HG03469 (cell line): ENCODE data around the gene ZCWPW1.
"Not testable (repeated sequence)": the region's sequence is repeated elsewhere in the genome, so short reads cannot be mapped to it uniquely, and the experiment has no call there.

ENCODE experiments used
- ATAC-seq: cut with Tn5 transposase; IDR thresholded peaks from one replicate; pipeline ENCODE4 v1.9.1; 2021; ENCODE audit warnings: mild to moderate bottlenecking, moderate library complexity, moderate number of reproducible peaks; ENCODE audit not compliant: unreplicated experiment

The ZCWPW1 gene

GRCh38 chr7:100407285-100408180 lies 21.0 kb downstream of the ZCWPW1 start:
- ATAC-seq, result no peak

DNA sequence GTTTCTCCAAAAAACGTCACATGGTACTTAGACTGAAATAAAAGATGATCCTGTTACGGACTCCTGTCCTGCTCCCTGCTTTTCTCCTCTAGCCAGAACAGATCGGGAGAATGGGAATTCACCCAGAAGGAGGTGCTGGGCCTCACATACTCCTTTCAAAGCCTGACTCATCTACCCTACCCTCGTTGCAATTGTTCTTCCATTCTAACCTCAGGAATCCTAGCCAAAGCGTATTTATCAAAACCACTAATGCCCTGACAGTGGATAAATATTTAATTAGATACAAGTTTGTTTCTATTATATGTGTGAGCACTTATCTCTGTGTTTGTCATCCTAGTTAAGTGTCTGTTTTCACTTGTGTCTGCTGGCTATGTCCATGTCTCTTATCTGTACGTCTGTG lies 21.7 kb downstream of the ZCWPW1 start:
- ATAC-seq, result no peak

- no peak for ATAC-seq
These were observed 26.3 kb downstream of the ZCWPW1 start for GRCh38 chr7:100402241-100402640.

- ATAC-seq, result no peak
These were observed 26.7 kb downstream of the ZCWPW1 start for GRCh38 chr7:100401811-100402210.

DNA sequence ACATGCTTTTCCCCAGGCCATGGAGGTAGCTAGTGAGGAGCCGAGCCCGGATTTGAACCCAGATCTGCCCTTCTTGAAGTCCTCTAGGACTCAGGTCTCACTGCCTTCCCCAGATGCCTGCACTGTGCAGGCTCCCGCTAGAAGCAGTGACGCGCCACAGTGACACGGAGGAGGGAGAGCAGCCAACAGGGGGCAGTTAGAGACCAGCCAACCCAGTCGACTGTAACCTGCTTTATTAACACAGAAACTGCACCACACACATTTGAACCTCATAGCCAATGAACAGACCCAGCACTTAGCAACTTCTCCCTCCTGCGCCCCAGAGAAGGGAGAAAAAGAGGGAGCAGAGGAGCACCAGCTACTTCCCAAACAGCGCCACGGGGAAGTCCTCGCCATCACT lies 27.8 kb downstream of the ZCWPW1 start:
- ATAC-seq, result no peak

DNA sequence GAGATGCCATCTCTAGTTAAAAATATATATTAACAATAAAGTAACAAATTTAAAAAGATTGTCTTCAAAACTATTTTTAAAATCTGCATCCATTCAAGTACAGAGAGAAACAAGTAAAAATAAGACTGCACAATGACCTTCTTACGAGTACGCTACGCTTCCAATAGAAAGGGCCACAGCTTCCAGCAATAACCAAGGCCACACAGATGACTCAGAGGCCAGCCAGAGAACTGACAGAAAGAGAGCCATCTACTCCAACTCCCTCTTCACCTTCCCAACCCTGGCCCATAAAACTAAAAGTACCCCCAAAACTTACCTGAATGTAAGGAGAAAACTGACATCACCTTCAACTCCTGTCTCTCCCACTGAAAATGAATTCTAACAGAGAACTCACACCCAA lies 28.5 kb downstream of the ZCWPW1 start:
- ATAC-seq, result no peak

DNA sequence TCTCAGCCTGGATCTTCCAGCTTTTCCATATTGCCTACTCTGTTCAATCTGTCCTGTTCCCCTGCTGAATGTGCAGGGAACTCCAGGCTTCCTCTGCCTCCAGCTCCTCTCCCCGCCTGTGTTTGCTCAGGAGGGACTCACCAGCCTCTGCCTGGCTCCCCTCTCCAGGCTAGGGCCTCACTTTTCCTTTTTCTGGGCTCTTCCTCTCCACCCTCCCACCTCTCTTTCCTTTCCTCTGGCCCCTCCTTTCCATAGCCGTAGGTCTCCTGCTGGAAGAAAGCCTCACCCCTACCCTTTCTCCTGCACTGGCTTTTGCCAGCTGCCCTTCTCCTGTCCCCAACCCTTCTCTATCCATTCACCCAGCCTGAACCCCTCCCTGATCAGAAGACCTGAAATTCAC lies 30.3 kb downstream of the ZCWPW1 start:
- ATAC-seq, result no peak

DNA sequence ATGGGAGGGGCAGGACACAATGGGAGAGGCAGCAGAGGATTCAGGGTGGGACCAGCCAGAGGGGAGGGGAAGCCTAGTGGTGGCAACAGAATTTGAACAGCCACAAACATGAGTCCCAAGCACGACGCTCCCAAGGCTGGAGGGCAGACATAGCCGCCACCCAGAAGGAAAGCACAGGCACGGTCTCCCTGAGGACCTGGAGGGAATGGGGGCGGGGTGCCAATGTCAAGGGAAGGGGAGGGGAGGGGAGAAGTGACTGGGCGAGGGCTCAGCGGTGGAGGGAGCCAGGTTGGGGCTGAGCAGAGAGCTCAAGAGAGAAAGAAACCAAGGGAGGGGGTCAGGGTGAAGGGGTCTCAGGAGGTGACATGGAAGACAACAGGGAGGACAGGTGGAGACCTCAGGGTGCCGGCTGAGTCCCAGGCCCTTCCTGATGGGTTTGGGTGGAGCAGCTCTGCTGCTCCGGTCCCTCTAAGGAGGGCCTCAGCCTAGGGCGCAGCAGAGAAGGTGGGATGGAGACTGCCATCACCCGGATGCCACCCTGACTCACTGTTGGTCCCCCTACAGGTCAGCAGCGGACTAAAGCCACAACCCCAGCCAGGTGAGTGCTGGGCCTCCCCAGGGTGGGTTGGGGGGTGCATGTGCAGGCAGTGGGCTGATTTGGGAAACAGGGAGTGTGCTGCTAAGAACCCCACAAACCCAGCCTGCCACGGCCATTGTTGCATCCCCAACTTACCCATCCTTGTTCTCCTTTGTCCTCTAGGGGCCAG lies 31.0 kb downstream of the ZCWPW1 start:
- ATAC-seq, result no peak

GRCh38 chr7:100396421-100396982 lies 32.0 kb downstream of the ZCWPW1 start:
- peak; percentile 73 for ATAC-seq

GRCh38 chr7:100394077-100394476 lies 34.4 kb downstream of the ZCWPW1 start:
- no peak for ATAC-seq

DNA sequence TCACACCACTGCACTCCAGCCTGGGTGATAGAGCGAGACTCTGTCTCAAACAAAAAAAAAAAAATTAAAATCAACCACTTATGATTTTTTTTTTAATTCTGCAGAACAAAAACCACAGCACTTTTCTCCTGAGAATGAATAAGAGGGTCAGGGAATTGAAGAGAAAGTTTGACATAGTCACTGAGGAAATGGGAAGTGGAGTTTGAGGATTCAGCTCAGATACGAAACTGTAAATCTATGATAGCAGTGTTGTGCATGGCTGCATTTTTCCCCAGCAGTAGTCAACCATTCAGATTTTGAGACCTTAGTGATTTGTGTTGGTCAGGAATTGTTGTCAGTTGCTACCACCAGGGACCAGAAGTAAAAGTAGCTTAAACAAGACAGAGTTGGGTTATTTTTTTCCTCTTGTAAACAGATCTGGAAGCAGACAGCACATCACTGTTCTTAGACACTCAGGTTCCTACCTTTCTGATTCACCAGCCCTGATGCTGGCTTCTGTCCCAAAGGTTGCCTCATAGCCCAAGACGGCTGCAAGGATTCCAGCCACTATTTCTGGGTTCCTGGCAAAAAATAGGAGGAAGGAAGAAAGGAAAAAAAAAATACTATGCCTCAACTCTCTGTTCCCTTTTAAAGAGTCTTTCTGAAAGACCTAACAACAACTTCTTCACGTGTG lies 35.1 kb downstream of the ZCWPW1 start:
- ATAC-seq, result no peak

DNA sequence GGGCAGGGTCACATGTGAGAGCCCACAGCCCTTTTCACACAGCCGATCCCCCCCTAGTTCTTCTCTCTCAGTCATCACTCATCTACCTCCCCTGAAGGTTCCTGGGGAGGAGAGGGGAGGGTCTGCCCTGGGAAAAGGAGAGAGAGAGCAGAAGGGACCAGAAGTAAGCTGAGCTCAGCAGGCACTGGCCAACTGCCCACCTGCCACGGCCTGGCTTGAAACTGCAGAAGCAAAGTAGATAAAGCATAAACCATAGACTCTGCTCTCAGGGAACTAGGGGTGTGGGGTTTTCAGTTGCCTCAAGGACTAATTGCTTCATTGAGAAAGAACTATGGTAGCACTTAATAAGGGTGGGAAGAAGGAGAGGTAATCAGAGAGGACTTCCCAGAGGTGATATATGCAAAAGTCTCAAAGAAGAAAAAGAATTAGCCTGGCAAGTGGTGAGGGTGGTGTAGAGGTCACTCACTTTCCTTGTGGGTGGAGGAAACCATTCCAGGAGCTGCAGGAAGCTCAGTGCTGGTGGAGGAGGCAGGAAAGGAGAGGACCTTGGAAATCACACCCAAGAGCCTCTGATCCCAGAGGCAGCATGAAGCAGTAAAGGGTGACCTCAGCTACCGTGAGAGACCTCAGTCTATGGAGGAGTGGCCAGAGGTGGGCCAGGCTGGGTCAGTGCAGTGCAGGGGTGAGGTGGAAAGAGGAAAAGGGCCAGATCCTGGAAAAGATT lies 38.1 kb downstream of the ZCWPW1 start:
- no peak for ATAC-seq

- ATAC-seq, result no peak
These were observed 38.9 kb downstream of the ZCWPW1 start for GRCh38 chr7:100389437-100390088.

- no peak for ATAC-seq
These were observed 40.8 kb downstream of the ZCWPW1 start for GRCh38 chr7:100387695-100388094.

- no peak for ATAC-seq
These were observed 41.6 kb downstream of the ZCWPW1 start for GRCh38 chr7:100386940-100387339.

GRCh38 chr7:100384628-100385294 lies 43.7 kb downstream of the ZCWPW1 start:
- no peak for ATAC-seq

GRCh38 chr7:100382234-100382853 lies 46.2 kb downstream of the ZCWPW1 start:
- not testable (repeated sequence) for ATAC-seq

DNA sequence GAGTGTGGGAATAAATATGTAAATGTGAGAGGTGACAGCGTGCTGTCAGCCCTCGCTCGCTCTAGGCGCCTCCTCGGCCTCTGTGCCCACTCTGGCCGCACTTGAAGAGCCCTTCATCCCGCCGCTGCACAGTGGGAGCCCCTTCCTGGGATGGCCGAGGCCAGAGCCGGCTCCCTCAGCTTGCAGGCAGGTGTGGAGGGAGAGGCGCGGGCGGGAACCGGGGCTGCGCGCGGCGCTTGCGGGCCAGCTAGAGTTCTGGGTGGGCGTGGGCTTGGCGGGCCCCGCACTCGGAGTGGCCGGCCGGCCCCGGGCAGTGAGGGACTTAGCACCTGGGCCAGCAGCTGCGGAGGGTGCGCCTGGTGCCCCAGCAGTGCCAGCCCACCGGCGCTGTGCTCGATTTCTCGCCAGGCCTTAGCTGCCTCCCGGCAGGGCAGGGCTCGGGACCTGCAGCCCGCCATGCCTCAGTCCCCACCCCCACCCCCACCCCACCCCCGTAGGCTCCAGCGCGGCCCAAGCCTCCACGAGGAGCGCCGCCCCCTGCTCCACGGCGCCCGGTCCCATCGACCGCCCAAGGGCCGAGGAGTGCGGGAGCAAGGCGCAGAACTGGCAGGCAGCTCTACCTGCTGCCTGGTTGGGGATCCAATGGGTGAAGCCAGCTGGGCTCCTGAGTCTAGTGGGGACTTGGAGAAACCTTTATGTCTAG lies 46.8 kb downstream of the ZCWPW1 start:
- not testable (repeated sequence) for ATAC-seq
